GM19455 (cell line): ENCODE results near the gene PTPRN2.

ENCODE experiments used
- ATAC-seq: cut with Tn5 transposase; IDR thresholded peaks from one replicate; pipeline ENCODE4 v1.9.1; 2021; ENCODE audit not compliant: unreplicated experiment

PTPRN2 gene

GRCh38 chr7:157635669-157636068 is 952.0 kb downstream of the PTPRN2 start:
- ATAC-seq, result no peak

GRCh38 chr7:157635148-157635500 is 952.5 kb downstream of the PTPRN2 start:
- ATAC-seq, result no peak

GRCh38 chr7:157634401-157635147 is 953.0 kb downstream of the PTPRN2 start:
- ATAC-seq, result no peak

GRCh38 chr7:157633465-157634185 is 954.0 kb downstream of the PTPRN2 start:
- ATAC-seq, result no peak

- ATAC-seq, result no peak
Observed at GRCh38 chr7:157630301-157630853, 957.2 kb downstream of the PTPRN2 start.

- no peak for ATAC-seq
Observed at GRCh38 chr7:157628456-157628855, 959.2 kb downstream of the PTPRN2 start.

- ATAC-seq, result no peak
Observed at GRCh38 chr7:157627646-157628045, 960.0 kb downstream of the PTPRN2 start.

- ATAC-seq, result no peak
Observed at GRCh38 chr7:157627033-157627432, 960.6 kb downstream of the PTPRN2 start.

GRCh38 chr7:157625973-157626742 is 961.5 kb downstream of the PTPRN2 start:
- ATAC-seq, result no peak

GRCh38 chr7:157623556-157623955 is 964.1 kb downstream of the PTPRN2 start:
- no peak for ATAC-seq

GRCh38 chr7:157622408-157623205 is 965.0 kb downstream of the PTPRN2 start:
- no peak for ATAC-seq

GRCh38 chr7:157622000-157622399 is 965.6 kb downstream of the PTPRN2 start:
- no peak for ATAC-seq

- no peak for ATAC-seq
Observed at GRCh38 chr7:157621131-157621681, 966.4 kb downstream of the PTPRN2 start.

GRCh38 chr7:157620616-157621015 is 967.0 kb downstream of the PTPRN2 start:
- no peak for ATAC-seq

GRCh38 chr7:157619753-157620525 is 967.7 kb downstream of the PTPRN2 start:
- no peak for ATAC-seq

GRCh38 chr7:157618823-157619606 is 968.6 kb downstream of the PTPRN2 start:
- no peak for ATAC-seq

GRCh38 chr7:157618091-157618726 is 969.4 kb downstream of the PTPRN2 start:
- no peak for ATAC-seq

- no peak for ATAC-seq
Observed at GRCh38 chr7:157617401-157617800, 970.2 kb downstream of the PTPRN2 start.
